GM21390 (cell line): Measurements from ENCODE around the gene TRIM7.
"Not testable (repeated sequence)": the region's sequence is repeated elsewhere in the genome, so short reads cannot be mapped to it uniquely, and the experiment has no call there.

Experiments
- ATAC-seq: cut with Tn5 transposase; IDR thresholded peaks from one replicate; pipeline ENCODE4 v1.9.1; 2021; ENCODE audit not compliant: unreplicated experiment

TRIM7 gene

GRCh38 chr5:181214249-181214648 lies 9.3 kb upstream of the TRIM7 start:
- not testable (repeated sequence) for ATAC-seq

DNA sequence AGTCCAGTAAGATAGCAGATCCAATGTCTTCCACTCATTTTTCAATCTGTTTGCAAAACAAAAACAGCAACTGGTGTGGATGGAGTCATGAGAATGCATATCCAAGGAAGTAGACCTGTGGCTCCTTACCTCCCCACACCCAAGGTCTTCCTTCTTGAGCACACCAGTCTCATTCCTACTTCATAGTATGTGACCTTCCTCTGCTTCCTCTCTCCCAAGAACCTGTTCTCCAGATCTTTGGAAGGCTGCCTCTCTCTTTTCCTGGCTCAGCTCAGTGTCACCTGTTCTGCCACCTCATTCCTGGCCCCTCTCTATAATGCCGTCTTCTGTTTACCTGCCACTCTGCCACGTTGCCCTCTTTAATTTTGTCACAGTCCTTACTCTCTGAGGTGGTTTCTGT lies 7.9 kb upstream of the TRIM7 start:
- ATAC-seq, result no peak

GRCh38 chr5:181212080-181212479 lies 7.1 kb upstream of the TRIM7 start:
- no peak for ATAC-seq

GRCh38 chr5:181211208-181211607 lies 6.2 kb upstream of the TRIM7 start:
- ATAC-seq, result no peak

- ATAC-seq, result not testable (repeated sequence)
Measured at GRCh38 chr5:181210698-181211097, 5.7 kb upstream of the TRIM7 start.

- not testable (repeated sequence) for ATAC-seq
Measured at GRCh38 chr5:181210148-181210547, 5.2 kb upstream of the TRIM7 start.

- not testable (repeated sequence) for ATAC-seq
Measured at GRCh38 chr5:181209006-181209405, 4.0 kb upstream of the TRIM7 start.

DNA sequence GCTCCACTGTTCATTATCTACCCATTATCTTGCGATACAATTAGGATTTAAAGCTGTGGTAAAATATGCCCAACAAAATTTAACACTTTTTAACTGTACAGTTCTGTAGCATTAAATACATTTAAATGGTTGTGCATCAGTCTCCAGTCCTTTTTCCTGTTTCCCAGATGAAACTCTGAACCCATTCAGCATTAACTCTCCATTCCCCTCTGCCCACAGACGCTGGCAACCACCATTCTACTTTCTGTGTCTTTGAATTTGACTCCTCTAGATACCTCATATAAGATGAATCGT lies 2.9 kb upstream of the TRIM7 start:
- no peak for ATAC-seq

DNA sequence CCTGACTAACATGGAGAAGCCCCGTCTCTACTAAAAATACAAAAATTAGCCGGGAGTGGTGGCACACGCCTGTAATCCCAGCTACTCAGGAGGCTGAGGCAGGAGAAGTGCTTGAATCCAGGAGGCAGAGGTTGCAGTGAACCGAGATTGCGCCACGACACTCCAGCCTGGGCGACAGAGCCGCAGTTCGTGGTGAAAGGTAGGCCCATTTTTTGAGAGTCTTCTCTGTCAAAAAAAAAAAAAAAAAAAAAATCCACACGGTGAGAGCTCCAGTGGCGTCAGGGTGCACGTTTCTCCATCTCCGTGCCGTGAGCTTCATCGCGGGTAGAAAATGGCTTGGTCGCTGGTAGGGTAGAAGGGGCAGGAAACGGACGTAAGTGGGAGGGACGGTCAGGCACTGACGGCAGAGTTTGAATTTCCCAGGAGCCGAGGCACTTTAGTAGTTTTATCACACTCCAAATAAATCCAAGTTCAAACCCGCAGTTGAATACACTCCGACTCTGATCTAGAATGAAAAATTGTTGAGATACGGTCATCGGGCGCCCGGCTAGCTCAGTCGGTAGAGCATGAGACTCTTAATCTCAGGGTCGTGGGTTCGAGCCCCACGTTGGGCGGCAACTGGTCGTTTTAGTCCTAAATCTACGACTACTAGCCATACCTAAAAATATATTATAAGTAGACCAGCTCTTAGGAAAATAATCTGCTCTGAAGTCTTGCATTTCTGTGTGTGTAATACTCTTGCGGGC lies 2.4 kb upstream of the TRIM7 start:
- ATAC-seq, result peak; percentile 30

- no peak for ATAC-seq
Measured at GRCh38 chr5:181205761-181206649, 1.0 kb upstream of the TRIM7 start.

DNA sequence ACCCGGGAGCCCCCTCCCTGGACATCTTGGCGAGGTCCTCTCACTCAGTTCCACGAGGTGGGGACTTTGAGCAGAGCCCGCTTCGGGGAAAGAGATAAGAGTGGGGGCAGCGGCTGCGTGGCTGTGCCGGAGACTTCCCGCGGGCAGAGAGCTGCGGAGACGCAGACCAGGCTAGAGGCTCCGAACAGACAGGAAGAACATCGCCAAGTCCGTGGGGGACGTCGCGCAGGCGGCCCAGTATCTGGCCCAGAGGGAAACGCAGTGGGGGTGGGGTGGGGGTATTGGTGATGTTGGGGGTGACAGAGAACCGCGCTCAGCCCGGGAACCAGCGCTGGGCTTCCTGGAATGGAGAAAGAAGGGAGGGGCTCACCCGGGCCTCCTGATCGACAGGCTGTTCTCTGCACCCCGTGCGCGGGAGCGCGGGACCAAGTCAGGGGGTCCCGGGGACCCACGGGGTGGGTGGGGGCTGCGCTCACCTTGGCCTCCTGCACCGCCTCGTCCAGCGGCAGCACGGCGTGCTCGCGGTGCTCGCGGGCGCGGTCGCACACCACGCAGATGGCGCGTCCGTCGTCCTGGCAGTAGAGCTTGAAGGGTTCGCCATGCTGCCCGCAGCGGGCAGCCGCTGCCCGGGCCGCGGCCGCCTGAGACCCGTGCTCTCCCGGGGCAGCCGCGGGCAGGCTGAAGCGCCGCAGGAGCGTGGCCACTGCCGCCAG lies 727 bp downstream of the TRIM7 start:
- no peak for ATAC-seq

GRCh38 chr5:181203777-181204112 lies 1.3 kb downstream of the TRIM7 start:
- no peak for ATAC-seq

GRCh38 chr5:181203093-181203711 lies 1.8 kb downstream of the TRIM7 start:
- no peak for ATAC-seq

DNA sequence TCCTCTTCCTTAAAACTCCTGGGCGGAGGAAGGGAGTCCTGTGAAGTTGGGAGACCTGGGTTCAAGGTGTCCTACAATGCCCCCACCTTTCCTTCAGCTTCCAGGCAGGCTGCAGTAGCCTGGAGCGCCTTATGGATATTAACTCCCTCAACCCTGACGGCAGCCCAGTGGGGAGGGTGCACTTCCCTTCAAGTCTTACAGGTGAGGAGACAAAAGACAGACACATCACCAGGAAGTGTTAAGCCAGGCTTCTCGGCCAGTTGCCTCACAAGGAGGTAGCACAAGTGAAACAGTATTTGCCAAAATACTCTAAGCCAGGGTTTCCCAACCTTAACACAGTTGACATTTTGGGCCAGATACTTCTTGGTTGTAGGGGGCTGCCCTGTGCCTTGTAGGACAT lies 4.2 kb downstream of the TRIM7 start:
- ATAC-seq, result no peak

- ATAC-seq, result no peak
Measured at GRCh38 chr5:181199881-181200638, 4.9 kb downstream of the TRIM7 start.

DNA sequence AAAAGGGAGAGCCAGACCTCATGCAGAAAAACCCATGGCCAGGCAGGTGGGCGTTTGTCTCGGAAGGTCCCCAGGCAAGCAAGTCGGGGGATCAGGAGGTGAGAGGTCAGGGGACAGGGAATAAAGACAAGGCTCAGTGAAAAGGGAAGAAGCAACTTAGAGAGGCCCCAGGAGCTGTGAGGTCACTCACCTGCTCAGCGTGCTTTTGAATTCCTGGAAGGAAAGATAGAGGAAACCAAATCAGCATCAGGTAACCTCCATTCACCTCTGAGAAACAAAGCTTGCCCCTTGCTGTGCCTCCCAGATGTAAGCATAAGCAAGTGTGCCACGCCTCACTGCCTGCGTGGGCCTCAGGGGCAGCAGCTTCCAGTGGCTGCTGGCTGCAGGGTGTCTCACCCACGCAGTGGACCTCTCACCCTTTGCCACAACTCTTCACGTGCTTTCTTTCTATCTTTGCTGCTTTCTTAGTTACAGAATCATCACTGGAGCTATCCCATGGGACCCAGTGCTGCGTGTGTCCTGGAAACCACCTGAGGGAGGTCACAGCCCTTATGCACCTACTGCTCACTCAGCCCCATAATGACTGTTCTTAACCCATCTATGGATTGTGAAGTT lies 6.0 kb downstream of the TRIM7 start:
- peak; percentile 44 for ATAC-seq

DNA sequence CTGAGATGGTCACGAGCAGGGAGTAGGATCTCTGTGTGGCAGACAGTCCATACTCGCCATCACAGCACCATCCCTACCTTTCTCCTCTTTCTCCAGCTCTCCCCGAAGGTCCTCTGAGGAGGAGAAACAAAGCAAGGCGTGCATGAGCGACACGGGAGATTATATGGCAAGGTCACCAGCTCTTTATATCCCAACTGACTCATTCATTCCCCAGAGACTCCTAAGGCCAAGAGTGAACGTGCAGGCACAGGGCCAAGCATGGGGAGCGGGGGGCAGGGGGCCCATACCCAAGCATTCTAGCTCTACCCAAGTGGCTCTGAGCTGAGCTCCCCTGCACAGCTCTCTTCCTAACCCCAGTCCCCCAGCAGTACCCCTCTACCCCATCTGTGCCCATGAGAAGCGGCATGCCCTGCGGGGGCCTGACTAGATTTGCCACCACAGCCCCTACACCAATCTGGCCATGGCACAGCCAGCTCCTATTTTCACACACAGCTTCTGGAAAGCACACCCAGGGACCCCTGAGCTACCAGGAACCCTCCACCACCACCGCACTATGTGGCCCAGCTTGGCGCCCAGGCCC lies 6.8 kb downstream of the TRIM7 start:
- no peak for ATAC-seq

DNA sequence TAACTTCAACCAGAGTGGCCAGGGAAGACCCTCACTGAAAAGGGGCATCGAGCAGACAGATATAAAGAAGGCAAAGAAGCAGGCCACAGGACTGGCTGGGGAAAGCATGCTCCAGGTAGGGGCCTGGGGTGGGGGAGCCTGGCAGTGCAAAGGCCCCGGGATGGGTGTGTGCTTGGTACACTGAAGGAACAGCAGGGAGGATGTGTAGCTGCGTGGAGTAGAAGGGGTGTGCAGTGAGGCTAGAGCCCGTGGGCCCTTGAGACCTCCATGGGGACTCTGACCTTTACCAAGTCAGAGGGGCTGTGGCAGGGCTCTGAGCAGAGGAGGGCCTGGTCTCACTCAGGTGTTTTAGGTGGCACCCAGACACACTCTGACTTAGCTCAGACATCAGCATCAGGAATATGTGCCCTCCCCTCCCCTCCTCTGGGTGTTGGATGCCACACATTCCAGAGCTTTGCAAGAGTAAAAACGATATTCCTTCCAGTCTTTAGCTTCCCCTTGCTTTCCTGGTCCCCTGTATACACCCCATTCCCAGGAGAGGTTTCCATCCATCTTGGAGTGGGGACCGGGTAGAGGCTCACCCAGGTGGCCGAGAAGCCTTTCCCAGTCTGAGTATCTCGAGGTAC lies 7.6 kb downstream of the TRIM7 start:
- ATAC-seq, result no peak

- no peak for ATAC-seq
Measured at GRCh38 chr5:181195249-181195761, 9.7 kb downstream of the TRIM7 start.
